H9 (cell line): Measurements from ENCODE around the gene RAB6B. TPM values are rescaled to one million over a fixed set of nuclear protein-coding genes. Genes with fewer than 3 reads are reported as not detected.
A peak's percentile ranks its signal among the peaks of the same experiment; 100 is the strongest.

Source experiments
- DNase-seq: peaks from one replicate; pipeline ENCODE4 v3.0.0-alpha.2; 2017
- H2AFZ ChIP-seq: one replicate; pipeline ENCODE4 v1.6.1; 2013; ENCODE audit warnings: mild to moderate bottlenecking, low read length, control low read depth, moderate library complexity
- H2AK5ac ChIP-seq: 2 replicates; pipeline ENCODE4 v1.6.1; 2013; ENCODE audit warnings: low read length, control low read depth, mixed read lengths; ENCODE audit not compliant: insufficient read length
- H2BK120ac ChIP-seq: one replicate; pipeline ENCODE4 v1.6.1; 2013; ENCODE audit warnings: low read depth, mild to moderate bottlenecking, low read length, control low read depth, inconsistent platforms; ENCODE audit not compliant: poor library complexity, severe bottlenecking
- H2BK12ac ChIP-seq: 2 replicates; pipeline ENCODE4 v1.6.1; 2013; ENCODE audit warnings: low read length, control low read depth, mixed read lengths, low read depth; ENCODE audit not compliant: insufficient read length
- H2BK15ac ChIP-seq: 2 replicates; pipeline ENCODE4 v1.6.1; 2013; ENCODE audit warnings: low read depth, low read length, control low read depth
- H2BK20ac ChIP-seq: one replicate; pipeline ENCODE4 v1.6.1; 2013; ENCODE audit warnings: low read depth, mild to moderate bottlenecking, low read length, control low read depth, inconsistent platforms; ENCODE audit not compliant: poor library complexity, severe bottlenecking
- H2BK5ac ChIP-seq: 2 replicates; pipeline ENCODE4 v1.6.1; 2013; ENCODE audit warnings: low read length, control low read depth, mixed read lengths; ENCODE audit not compliant: insufficient read length
- H3K14ac ChIP-seq: 2 replicates; pipeline ENCODE4 v1.6.1; 2013; ENCODE audit warnings: low read length, control low read depth; ENCODE audit not compliant: insufficient read depth
- H3K18ac ChIP-seq: 2 replicates; pipeline ENCODE4 v1.6.1; 2013; ENCODE audit warnings: low read depth, mild to moderate bottlenecking, mixed read lengths, low read length, control low read depth; ENCODE audit not compliant: insufficient read length
- H3K23ac ChIP-seq: 2 replicates; pipeline ENCODE4 v1.6.1; 2013; ENCODE audit warnings: low read length, control low read depth, mixed read lengths, low read depth; ENCODE audit not compliant: insufficient read length
- H3K23me2 ChIP-seq: 2 replicates; pipeline ENCODE4 v1.6.1; 2013; ENCODE audit warnings: low read depth, mild to moderate bottlenecking, mixed read lengths, low read length, control low read depth; ENCODE audit not compliant: insufficient read length, poor library complexity, severe bottlenecking
- H3K27ac ChIP-seq: 2 replicates; pipeline ENCODE4 v1.5.1; 2013; ENCODE audit warnings: low read length, control low read depth, mixed read lengths, low read depth; ENCODE audit not compliant: insufficient read length
- H3K27me3 ChIP-seq: 2 replicates; pipeline ENCODE4 v1.6.1; 2013; ENCODE audit warnings: low read length, control low read depth, inconsistent platforms; ENCODE audit not compliant: insufficient read depth
- H3K4ac ChIP-seq: 2 replicates; pipeline ENCODE4 v1.6.1; 2013; ENCODE audit warnings: low read depth, mild to moderate bottlenecking, control low read depth, inconsistent platforms, low read length, moderate library complexity
- H3K4me1 ChIP-seq: 2 replicates; pipeline ENCODE4 v1.6.1; 2013; ENCODE audit warnings: low read length, control low read depth, inconsistent platforms; ENCODE audit not compliant: insufficient read depth
- H3K4me2 ChIP-seq: 2 replicates; pipeline ENCODE4 v1.6.1; 2013; ENCODE audit warnings: low read length, control low read depth, mixed read lengths; ENCODE audit not compliant: insufficient read length, insufficient read depth
- H3K56ac ChIP-seq: 2 replicates; pipeline ENCODE4 v1.6.1; 2013; ENCODE audit warnings: low read depth, mild to moderate bottlenecking, mixed read lengths, low read length, control low read depth; ENCODE audit not compliant: insufficient read length
- H3K79me1 ChIP-seq: 2 replicates; pipeline ENCODE4 v1.6.1; 2013; ENCODE audit warnings: low read depth, mild to moderate bottlenecking, moderate library complexity, low read length, control low read depth, inconsistent platforms; ENCODE audit not compliant: insufficient read depth, poor library complexity, severe bottlenecking
- H3K79me2 ChIP-seq: 2 replicates; pipeline ENCODE4 v1.6.1; 2013; ENCODE audit warnings: low read length, control low read depth, inconsistent platforms; ENCODE audit not compliant: insufficient read depth
- H3K9ac ChIP-seq: 2 replicates; pipeline ENCODE4 v1.6.1; 2013; ENCODE audit warnings: low read length, control low read depth, mixed read lengths; ENCODE audit not compliant: insufficient read length; ENCODE audit errors: extremely low read depth
- H3K9me3 ChIP-seq: one replicate; pipeline ENCODE4 v1.6.1; 2013; ENCODE audit warnings: low read depth, low read length, inconsistent platforms; ENCODE audit not compliant: control insufficient read depth
- H3T11ph ChIP-seq: one replicate; pipeline ENCODE4 v1.6.1; 2013; ENCODE audit warnings: mild to moderate bottlenecking, low read length, control low read depth, inconsistent platforms
- H4K20me1 ChIP-seq: one replicate; pipeline ENCODE4 v1.6.1; 2013; ENCODE audit not compliant: control insufficient read depth, insufficient read length, insufficient read depth
- H4K5ac ChIP-seq: 2 replicates; pipeline ENCODE4 v1.6.1; 2013; ENCODE audit warnings: low read depth, mild to moderate bottlenecking, mixed read lengths, low read length, control low read depth; ENCODE audit not compliant: insufficient read length
- H4K8ac ChIP-seq: replicated peaks from 2 replicates; pipeline ENCODE4 v1.6.1; 2013; ENCODE audit warnings: low read length, control low read depth, mixed read lengths, low read depth; ENCODE audit not compliant: insufficient read length
- H4K91ac ChIP-seq: 2 replicates; pipeline ENCODE4 v1.6.1; 2013; ENCODE audit warnings: low read depth, mild to moderate bottlenecking, moderate library complexity, mixed read lengths, low read length, control low read depth; ENCODE audit not compliant: insufficient read length
- H3K27ac Mint-ChIP-seq, 3 experiments: 2 replicates in 2 of 3; 3 replicates in 1 of 3; pipeline ENCODE4 v1.8.0; 2020 to 2021; ENCODE audit warnings: mixed read lengths in 3 of 3, mild to moderate bottlenecking in 1 of 3, moderate library complexity in 1 of 3
- H3K27me3 Mint-ChIP-seq: 2 replicates; pipeline ENCODE4 v1.8.0; 2021; ENCODE audit warnings: low read depth, mild to moderate bottlenecking, moderate library complexity, mixed read lengths
- H3K36me3 Mint-ChIP-seq, 3 experiments: 2 replicates in 2 of 3; 3 replicates in 1 of 3; pipeline ENCODE4 v1.8.0; 2020 to 2021; ENCODE audit warnings: low read depth in 3 of 3, mixed read lengths in 3 of 3; ENCODE audit not compliant: insufficient read depth in 1 of 3
- H3K4me1 Mint-ChIP-seq, 2 experiments: 2 replicates each; pipeline ENCODE4 v1.8.0; 2020; ENCODE audit warnings: mixed read lengths in 2 of 2
- H3K4me3 Mint-ChIP-seq, 2 experiments: 2 replicates in 1 of 2; 3 replicates in 1 of 2; pipeline ENCODE4 v1.8.0; 2020 to 2021; ENCODE audit warnings: mild to moderate bottlenecking in 2 of 2, mixed read lengths in 2 of 2, moderate library complexity in 1 of 2
- H3K9me3 Mint-ChIP-seq, 2 experiments: 2 replicates in 1 of 2; 3 replicates in 1 of 2; pipeline ENCODE4 v1.8.0; 2020; ENCODE audit warnings: mild to moderate bottlenecking in 2 of 2, mixed read lengths in 2 of 2, moderate library complexity in 1 of 2
- WGBS: extraction: QIAGEN DNeasy Blood & Tissue Kit; methylation state at CpG from one replicate; pipeline ENCODE4 v1.1.7; 2013; ENCODE audit warnings: missing lambda C conversion rate, low lambda C conversion rate, mixed read lengths; ENCODE audit not compliant: insufficient read length; ENCODE audit errors: extremely low coverage; 5-methylcytosine and 5-hydroxymethylcytosine counted together
- total RNA-seq: library from RNA; stranded (reverse); gene quantifications from 2 replicates; pipeline ENCODE4 v1.2.1, GENCODE V29; 2021
- TF ChIP-seq, protein P1 (sequence below): fragments of 200-600 bp; sonication (generic); conservative IDR thresholded peaks from 3 replicates; pipeline ENCODE4 v1.8.0; 2021; ENCODE audit warnings: antibody characterized with exemption, mild to moderate bottlenecking

The RAB6B gene
- total RNA-seq, 1 experiment from 2014 or later = 12.3 TPM

DNA sequence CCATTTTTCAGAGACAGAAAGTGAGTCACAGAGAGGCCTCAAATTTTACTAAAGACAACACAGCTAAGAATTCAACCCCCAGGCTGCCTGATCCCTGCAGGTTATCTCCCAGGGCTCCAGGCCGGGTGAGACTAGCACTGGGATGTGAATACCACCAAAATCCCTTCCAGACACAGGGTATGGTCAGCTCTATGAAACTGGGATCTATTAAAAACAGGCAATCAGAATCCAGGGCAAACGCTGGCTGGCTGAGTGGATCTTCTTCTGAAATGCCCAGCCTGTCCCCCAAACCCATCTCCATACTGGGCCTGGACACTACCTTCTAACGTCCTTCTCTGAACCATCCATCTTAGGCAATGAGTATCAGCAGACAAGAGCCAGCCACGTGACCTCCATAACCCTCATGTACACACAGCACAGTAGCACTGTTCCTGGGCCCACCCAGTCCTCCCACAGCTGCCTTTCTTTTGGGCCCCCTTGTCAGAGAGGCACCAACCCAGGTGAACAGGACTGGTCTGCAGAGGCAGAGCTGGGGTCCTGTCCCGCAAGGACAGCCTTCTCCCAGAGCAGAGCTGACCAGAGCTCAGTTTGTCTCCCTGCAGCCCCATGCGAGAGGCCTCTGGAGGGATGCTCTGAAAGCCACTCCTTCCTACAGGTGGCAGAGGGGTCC lies 1.9 kb downstream of the RAB6B start:
- no peaks in the 10 kb centered on the region for H3K79me2 ChIP-seq
- H2BK20ac ChIP-seq = no peak overlapping the region
- H3K27ac ChIP-seq = no peak overlapping the region
- peaks cover 9% of the 10 kb centered on the region for H3K23me2 ChIP-seq
- no peak overlapping the region for H2AFZ ChIP-seq
- no peak overlapping the region for H3K14ac ChIP-seq
- DNase-seq = no peak
- no peaks in the 10 kb centered on the region for H3K79me1 ChIP-seq
- TF ChIP-seq, protein P1, sequence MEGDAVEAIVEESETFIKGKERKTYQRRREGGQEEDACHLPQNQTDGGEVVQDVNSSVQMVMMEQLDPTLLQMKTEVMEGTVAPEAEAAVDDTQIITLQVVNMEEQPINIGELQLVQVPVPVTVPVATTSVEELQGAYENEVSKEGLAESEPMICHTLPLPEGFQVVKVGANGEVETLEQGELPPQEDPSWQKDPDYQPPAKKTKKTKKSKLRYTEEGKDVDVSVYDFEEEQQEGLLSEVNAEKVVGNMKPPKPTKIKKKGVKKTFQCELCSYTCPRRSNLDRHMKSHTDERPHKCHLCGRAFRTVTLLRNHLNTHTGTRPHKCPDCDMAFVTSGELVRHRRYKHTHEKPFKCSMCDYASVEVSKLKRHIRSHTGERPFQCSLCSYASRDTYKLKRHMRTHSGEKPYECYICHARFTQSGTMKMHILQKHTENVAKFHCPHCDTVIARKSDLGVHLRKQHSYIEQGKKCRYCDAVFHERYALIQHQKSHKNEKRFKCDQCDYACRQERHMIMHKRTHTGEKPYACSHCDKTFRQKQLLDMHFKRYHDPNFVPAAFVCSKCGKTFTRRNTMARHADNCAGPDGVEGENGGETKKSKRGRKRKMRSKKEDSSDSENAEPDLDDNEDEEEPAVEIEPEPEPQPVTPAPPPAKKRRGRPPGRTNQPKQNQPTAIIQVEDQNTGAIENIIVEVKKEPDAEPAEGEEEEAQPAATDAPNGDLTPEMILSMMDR = no peak
- no peak overlapping the region for H4K8ac ChIP-seq
- H4K20me1 ChIP-seq = no peaks in the 10 kb centered on the region
- Mint-ChIP-seq H3K4me3 (peak overlapping the region; percentile 79 to 83), H3K27me3 (peaks cover 63% of the 10 kb centered on the region), H3K36me3 (no peaks in the 10 kb centered on the region), H3K4me1 (peaks cover 0 to 16% of the 10 kb centered on the region in 2 experiments; a peak in 2 of 4 replicates), H3K27ac (no peak overlapping the region), H3K9me3 (0 out of 5 replicates have a peak, but pooled peaks cover 0 to 2% of the 10 kb centered on the region in 2 experiments)
- H3K27me3 ChIP-seq = peaks cover 19% of the 10 kb centered on the region
- no peak overlapping the region for H3T11ph ChIP-seq
- no peak overlapping the region for H4K5ac ChIP-seq
- H3K18ac ChIP-seq = no peak overlapping the region
- H3K4me1 ChIP-seq = no peaks in the 10 kb centered on the region; the same call in 1 of the 2 replicates
- H3K9me3 ChIP-seq = no peaks in the 10 kb centered on the region
- H2BK15ac ChIP-seq = no peak overlapping the region
- no peak overlapping the region for H2BK120ac ChIP-seq
- whole genome bisulfite sequencing = no CpG with 5 or more reads among the region's 6 CpGs
- H3K9ac ChIP-seq = no peak overlapping the region
- no peak overlapping the region for H3K4ac ChIP-seq
- no peak overlapping the region for H4K91ac ChIP-seq
- no peak overlapping the region for H2BK5ac ChIP-seq
- no peak overlapping the region for H3K56ac ChIP-seq
- H3K23ac ChIP-seq = no peak overlapping the region
- H2BK12ac ChIP-seq = no peak overlapping the region
- H3K4me2 ChIP-seq = peak overlapping the region; percentile 67
- no peak overlapping the region for H2AK5ac ChIP-seq
